A549 (cell line): ENCODE results near the gene DCLK3. TPM values are rescaled to one million over a fixed set of nuclear protein-coding genes. Genes with fewer than 3 reads are reported as not detected.

Experiments used
- ATAC-seq, 2 experiments: fragments of 200-7000 bp in 1 of 2; fragments of >200 bp in 1 of 2; cut with Nextera tagmentation in 1 of 2; cut with Tn5 transposase in 1 of 2; 3 replicates each; pipeline versions ENCODE4 v1.8.0 to v1.9.1; 2018 to 2020; ENCODE audit warnings: mild to moderate bottlenecking in 1 of 2, moderate library complexity in 1 of 2
- CTCF ChIA-PET: fragments of 300-600 bp; sonication (Branson Sonifier 250); formaldehyde crosslinking; extraction: SDS; loops from one replicate; lab custom pipeline; 2021; ENCODE audit warnings: antibody characterized with exemption, inconsistent platforms; lab: Yijun Ruan, JAX
- POLR2A ChIA-PET: fragments of 350-600 bp; formaldehyde crosslinking; extraction: SDS; loops from one replicate; lab custom pipeline; 2021; ENCODE audit warnings: antibody characterized with exemption, inconsistent platforms; lab: Yijun Ruan, JAX
- DNase-seq, 2 experiments: peaks; one replicate each; pipeline versions ENCODE4 v3.0.0 to v3.0.0-alpha.2; 2011 to 2016; ENCODE audit warnings: low read depth in 1 of 2, low spot score in 1 of 2
- FAIRE-seq: peaks from 2 replicates; lab custom pipeline; 2011; peaks lifted over from hg19 to GRCh38; lab: Jason Lieb, UNC
- H3K27ac ChIP-seq, 2 experiments: fragments of >200 bp; sonication (Bioruptor Twin); formaldehyde crosslinking; 3 replicates each; pipeline ENCODE4 v1.5.1; 2016 to 2017
- H3K4me1 ChIP-seq: fragments of >200 bp; sonication (Bioruptor Twin); formaldehyde crosslinking; 3 replicates; pipeline ENCODE4 v1.6.1; 2016
- H3K4me2 ChIP-seq: fragments of >200 bp; sonication (Bioruptor Twin); formaldehyde crosslinking; 3 replicates; pipeline ENCODE4 v1.6.1; 2016
- H3K4me3 ChIP-seq: fragments of >200 bp; sonication (Bioruptor Twin); formaldehyde crosslinking; 3 replicates; pipeline ENCODE4 v1.5.1; 2016
- H3K9me3 ChIP-seq: fragments of >200 bp; sonication (Bioruptor Twin); formaldehyde crosslinking; 3 replicates; pipeline ENCODE4 v1.6.1; 2016
- CBX8 ChIP-seq: fragments of 200-600 bp; sonication (generic); IDR thresholded peaks from 2 replicates; pipeline ENCODE4 v1.6.1; 2016
- CHD2 ChIP-seq: fragments of 150-350 bp; IDR thresholded peaks from 2 replicates; pipeline ENCODE4 v1.6.1; 2014; ENCODE audit warnings: low read length; ENCODE audit not compliant: partially characterized antibody
- CHD4 ChIP-seq: fragments of 200-600 bp; sonication (generic); IDR thresholded peaks from 2 replicates; pipeline ENCODE4 v1.6.1; 2016; ENCODE audit warnings: antibody characterized with exemption, mild to moderate bottlenecking, borderline replicate concordance
- CTCF ChIP-seq: fragments of >200 bp; sonication (Bioruptor Twin); formaldehyde crosslinking; IDR thresholded peaks from 3 replicates; pipeline ENCODE4 v1.5.1; 2016
- FOSB ChIP-seq: fragments of 250-450 bp; sonication (Bioruptor Pico); IDR thresholded peaks from 2 replicates; pipeline ENCODE4 v1.5.0; 2020; ENCODE audit warnings: mild to moderate bottlenecking, moderate library complexity
- FOXS1 ChIP-seq: fragments of 250-450 bp; sonication (Bioruptor Pico); IDR thresholded peaks from 2 replicates; pipeline ENCODE4 v1.5.0; 2020; ENCODE audit warnings: mild to moderate bottlenecking, moderate library complexity
- GATA3 ChIP-seq: IDR thresholded peaks from 2 replicates; pipeline ENCODE4 v1.6.1; 2012; ENCODE audit warnings: borderline replicate concordance
- HOXA7 ChIP-seq: fragments of 250-450 bp; sonication (Bioruptor Pico); IDR thresholded peaks from 2 replicates; pipeline ENCODE4 v1.5.0; 2020; ENCODE audit warnings: mild to moderate bottlenecking, moderate library complexity
- HOXB5 ChIP-seq: fragments of 250-450 bp; sonication (Bioruptor Pico); IDR thresholded peaks from 2 replicates; pipeline ENCODE4 v1.5.0; 2020; ENCODE audit warnings: mild to moderate bottlenecking, moderate library complexity
- KDM1A ChIP-seq: fragments of 200-600 bp; sonication (generic); IDR thresholded peaks from 2 replicates; pipeline ENCODE4 v1.6.1; 2016; ENCODE audit warnings: low read depth, mild to moderate bottlenecking
- KDM5A ChIP-seq: fragments of 200-600 bp; sonication (generic); IDR thresholded peaks from 2 replicates; pipeline ENCODE4 v1.6.1; 2016; ENCODE audit warnings: antibody characterized with exemption, mild to moderate bottlenecking
- MAX ChIP-seq: IDR thresholded peaks from 2 replicates; pipeline ENCODE4 v1.6.1; 2012
- NFE2L2 ChIP-seq: fragments of 150-350 bp; conservative IDR thresholded peaks from 2 replicates; pipeline ENCODE4 v1.6.1; 2014; ENCODE audit warnings: low read length
- NPAS2 ChIP-seq: fragments of 250-450 bp; sonication (Bioruptor Pico); IDR thresholded peaks from 2 replicates; pipeline ENCODE4 v1.8.0; 2022; ENCODE audit warnings: mild to moderate bottlenecking, moderate library complexity, borderline replicate concordance
- PBX3 ChIP-seq: IDR thresholded peaks from 2 replicates; pipeline ENCODE4 v1.6.1; 2012
- RAD21 ChIP-seq, 2 experiments: fragments of >200 bp in 1 of 2; sonication (Bioruptor Twin) in 1 of 2; formaldehyde crosslinking in 1 of 2; IDR thresholded peaks in 1 of 2; conservative IDR thresholded peaks in 1 of 2; 2 replicates in 1 of 2; 3 replicates in 1 of 2; pipeline ENCODE4 v1.6.1; 2012 to 2018; ENCODE audit warnings: inconsistent platforms in 1 of 2
- SMC3 ChIP-seq: fragments of >200 bp; sonication (Bioruptor Twin); formaldehyde crosslinking; IDR thresholded peaks from 3 replicates; pipeline ENCODE4 v1.6.1; 2018; ENCODE audit warnings: inconsistent platforms
- SREBF2 ChIP-seq: fragments of 450-650 bp; IDR thresholded peaks from 2 replicates; pipeline ENCODE4 v1.6.1; 2014; ENCODE audit warnings: mild to moderate bottlenecking, moderate library complexity
- TFCP2L1 ChIP-seq: fragments of 250-450 bp; sonication (Bioruptor Pico); IDR thresholded peaks from 2 replicates; pipeline ENCODE4 v1.5.0; 2021; ENCODE audit warnings: mild to moderate bottlenecking
- ZC3H11A ChIP-seq: fragments of 450-650 bp; IDR thresholded peaks from 2 replicates; pipeline ENCODE4 v1.6.1; 2014; ENCODE audit warnings: antibody characterized with exemption, mild to moderate bottlenecking
- ZNF302 ChIP-seq: fragments of 250-450 bp; sonication (Bioruptor Pico); IDR thresholded peaks from 2 replicates; pipeline ENCODE4 v1.9.0; 2021; ENCODE audit warnings: inconsistent platforms, mild to moderate bottlenecking, moderate library complexity
- WGBS: methylation state at CpG from one replicate; pipeline ENCODE4 v1.1.6; 2017; ENCODE audit errors: missing lambda C conversion rate; 5-methylcytosine and 5-hydroxymethylcytosine counted together
- polyA plus RNA-seq, 4 experiments: library from polyadenylated mRNA; depleted of rRNA in 3 of 4; stranded (reverse); fragments of >200 nt; fragmentation: RNase III in 1 of 4; extraction: RNeasy Plus Mini Kit Qiagen cat#74134 plus additional on column Dnase treatment in 1 of 4; gene quantifications; 2 replicates in 3 of 4; 3 replicates in 1 of 4; pipeline ENCODE4 v1.2.3, GENCODE V29; 2011 to 2017

DCLK3 gene
- polyA plus RNA-seq, 2 of the 4 experiments (the other 2 are of a cell fraction), result not detected

- Histone ChIP-seq H3K4me2 (no peak overlapping the region), H3K9me3 (no peaks in the 10 kb centered on the region), H3K27ac (no peak overlapping the region), H3K4me1 (no peaks in the 10 kb centered on the region), H3K4me3 (no peak overlapping the region)
- TF ChIP-seq CHD2 (no peak), TFCP2L1 (CRISPR knock-in tag) (no peak), FOSB (CRISPR knock-in tag) (no peak), PBX3 (no peak), ZC3H11A (no peak)
- ATAC-seq, result no peak
- WGBS, result 23% methylated on average over 1 of the region's 1 CpG
- no peak for DNase-seq
- FAIRE-seq, result no peak
- CTCF ChIA-PET, result interaction anchor here (0.5 to 1.7 kb wide), 7 partner anchors 9 to 292 kb away, joined by 3 to 5 read pairs (median 3); no protein-coding TSS in a partner anchor
- POLR2A ChIA-PET, result no interaction called here
Observed at GRCh38 chr3:36812240-36812639, 47.9 kb upstream of the DCLK3 start.

- no peak for FAIRE-seq
- Histone ChIP-seq H3K4me3 (no peak overlapping the region), H3K4me2 (no peak overlapping the region), H3K27ac (no peak overlapping the region)
- POLR2A ChIA-PET, result no interaction called here
- WGBS, result 30% methylated on average over 2 of the region's 2 CpGs
- TF ChIP-seq MAX (no peak), SREBF2 (no peak), HOXB5 (CRISPR knock-in tag) (no peak), HOXA7 (CRISPR knock-in tag) (no peak), GATA3 (no peak), ZNF302 (CRISPR knock-in tag) (no peak), FOXS1 (no peak), KDM5A (no peak), NFE2L2 (no peak), SMC3 (no peak), KDM1A (no peak), CBX8 (no peak), CHD2 (no peak), NPAS2 (CRISPR knock-in tag) (no peak), RAD21 (conservative IDR thresholded peaks at IDR 0.05 in 1 of 2, IDR thresholded peaks at IDR 0.05 in 1 of 2) (no peak), CTCF (no peak)
- TF ChIP-seq, all 56 proteins: peak for 0
- CTCF ChIA-PET, result interaction anchor here (0.5 to 1.7 kb wide), 5 partner anchors 12 to 293 kb away, joined by 3 to 5 read pairs (median 3); no protein-coding TSS in a partner anchor
- DNase-seq, result no peak
- Histone ChIP-seq H3K9me3 (peaks cover 1% of the 10 kb centered on the region; the same call in 2 of the 3 replicates), H3K4me1 (no peaks in the 10 kb centered on the region)
- ATAC-seq, result no peak
Observed at GRCh38 chr3:36811768-36812167, 47.4 kb upstream of the DCLK3 start.

- Histone ChIP-seq H3K27ac (no peak overlapping the region), H3K4me1 (no peaks in the 10 kb centered on the region), H3K4me2 (no peak overlapping the region)
- POLR2A ChIA-PET, result no interaction called here
- ATAC-seq (no peak), DNase-seq (no peak), FAIRE-seq (no peak)
- WGBS, result 38% methylated on average over 2 of the region's 2 CpGs
- no peak for TF ChIP-seq CHD4
- TF ChIP-seq, all 56 proteins: peak for 0
- H3K9me3 ChIP-seq, result peaks cover 15% of the 10 kb centered on the region
- H3K4me3 ChIP-seq, result no peak overlapping the region
- CTCF ChIA-PET, result interaction anchor here (0.5 to 3.0 kb wide), 6 partner anchors 10 to 101 kb away, joined by 3 to 13 read pairs (median 3); no protein-coding TSS in a partner anchor
Observed at GRCh38 chr3:36804295-36805055, 40.1 kb upstream of the DCLK3 start.
